Duodenal mucosa (tissue), 2 donors: ENCODE results near the gene TGFBR3.

Experiments
- H3K27ac ChIP-seq: one replicate; pipeline ENCODE4 v1.7.0; 2013; ENCODE audit warnings: low read depth, low read length
- H3K27me3 ChIP-seq, 2 donors: one replicate each; pipeline ENCODE4 v1.7.0; 2013; ENCODE audit warnings: low read length in 2 of 2, control low read depth in 1 of 2; ENCODE audit not compliant: insufficient read depth in 2 of 2, control insufficient read depth in 1 of 2
- H3K36me3 ChIP-seq, 2 donors: one replicate each; pipeline ENCODE4 v1.7.0; 2013; ENCODE audit warnings: low read length in 2 of 2, control low read depth in 1 of 2; ENCODE audit not compliant: insufficient read depth in 2 of 2, control insufficient read depth in 1 of 2
- H3K4me1 ChIP-seq, 2 donors: one replicate each; pipeline ENCODE4 v1.7.0; 2013; ENCODE audit warnings: low read length in 2 of 2, control low read depth in 1 of 2; ENCODE audit not compliant: insufficient read depth in 2 of 2, control insufficient read depth in 1 of 2
- H3K4me3 ChIP-seq, 2 donors: one replicate each; pipeline ENCODE4 v1.7.0; 2013; ENCODE audit warnings: low read length in 2 of 2, low read depth in 1 of 2
- H3K9ac ChIP-seq, 2 donors: one replicate each; pipeline ENCODE4 v1.7.0; 2013; ENCODE audit warnings: low read length in 2 of 2, low read depth in 1 of 2
- H3K9me3 ChIP-seq, 2 donors: one replicate each; pipeline ENCODE4 v1.7.0; 2013; ENCODE audit warnings: low read length in 2 of 2, control low read depth in 1 of 2; ENCODE audit not compliant: control insufficient read depth in 1 of 2

Gene TGFBR3

DNA sequence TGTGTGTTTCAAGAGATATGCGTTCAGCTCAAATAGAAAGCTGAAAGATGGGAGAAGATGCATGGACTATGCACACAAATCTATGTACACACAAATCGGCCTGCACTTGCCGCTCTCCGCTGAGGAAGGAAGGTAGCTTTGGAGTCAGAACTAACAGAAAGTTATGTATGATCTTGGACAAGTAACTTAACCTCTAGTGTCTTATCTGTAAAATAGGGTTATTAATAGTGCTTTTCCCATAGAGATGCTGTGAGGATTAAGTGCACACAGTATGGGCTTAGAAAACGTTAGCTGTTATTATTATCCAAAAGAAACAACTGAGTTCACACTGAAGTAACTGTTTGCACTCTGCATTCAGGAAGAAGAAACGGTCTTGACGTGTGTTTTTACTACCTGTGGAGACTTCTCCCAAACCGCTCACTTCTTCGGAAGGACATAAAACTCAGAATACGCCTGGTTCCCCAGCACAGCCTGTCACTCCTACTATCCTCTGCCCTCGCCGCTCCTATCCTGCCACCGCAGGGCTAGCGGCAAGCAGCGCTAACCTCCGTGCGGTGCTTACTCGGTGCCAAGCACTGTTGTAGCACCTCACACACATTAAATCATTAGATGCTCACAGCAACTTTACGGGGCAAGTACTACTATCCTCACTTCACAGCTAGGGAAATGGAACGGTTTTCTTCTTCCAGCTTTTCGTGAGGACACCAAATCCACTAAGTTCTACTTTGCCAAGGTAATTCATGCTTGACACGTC is 1.3 kb downstream of the TGFBR3 start:
- Histone ChIP-seq H3K27me3 (peaks cover 0 to 8% of the 10 kb centered on the region in 2 donors), H3K9me3 (no peaks in the 10 kb centered on the region), H3K9ac (peak overlapping the region; percentile 62 to 82), H3K27ac (peak overlapping the region; percentile 82), H3K4me1 (peaks cover 12 to 20% of the 10 kb centered on the region in 2 donors), H3K4me3 (peak overlapping the region; percentile 83 to 89), H3K36me3 (no peaks in the 10 kb centered on the region)

DNA sequence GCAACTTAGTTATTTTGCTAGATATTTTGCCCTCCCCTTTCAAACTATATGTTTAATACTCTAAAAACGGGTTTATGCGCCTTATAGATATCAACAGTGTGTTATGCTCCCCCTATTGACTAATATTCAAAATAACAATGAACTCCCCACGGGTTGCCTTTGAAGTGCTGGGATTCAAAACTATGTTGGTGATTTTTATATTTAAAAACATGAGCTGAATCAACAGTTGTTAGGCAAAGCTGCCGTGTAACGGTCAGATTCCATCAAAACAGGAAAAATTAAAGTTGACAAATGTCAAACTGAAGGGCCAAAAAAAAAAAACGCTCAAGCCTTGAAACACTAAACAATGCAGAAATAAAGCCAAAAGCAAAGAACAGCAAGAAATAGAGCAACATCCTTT is 2.5 kb downstream of the TGFBR3 start:
- H3K9ac ChIP-seq = no peak overlapping the region
- H3K36me3 ChIP-seq = no peaks in the 10 kb centered on the region
- no peaks in the 10 kb centered on the region for H3K9me3 ChIP-seq
- peaks cover 16 to 24% of the 10 kb centered on the region in 2 donors for H3K4me1 ChIP-seq
- no peak overlapping the region for H3K4me3 ChIP-seq
- H3K27ac ChIP-seq = peak overlapping the region; percentile 50
- peaks cover 0 to 8% of the 10 kb centered on the region in 2 donors for H3K27me3 ChIP-seq

DNA sequence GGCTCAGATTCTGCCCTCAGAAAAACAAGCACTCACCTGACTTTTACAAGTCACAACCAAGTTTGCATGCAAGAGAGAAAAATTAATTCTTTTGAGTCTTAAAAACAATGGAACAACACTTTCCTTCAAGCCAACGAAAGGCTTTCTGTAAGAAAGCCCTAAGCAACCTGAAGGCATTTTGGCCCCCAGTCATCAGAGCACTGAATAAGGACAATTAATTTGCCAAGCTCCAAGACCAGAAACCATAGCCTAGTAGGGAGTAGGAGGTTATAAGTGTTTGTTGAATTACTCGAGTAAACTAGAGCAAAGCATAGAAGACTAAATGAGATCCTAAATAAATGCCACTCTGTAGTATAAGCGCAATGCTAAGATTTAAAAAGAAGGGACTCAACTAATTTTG is 4.7 kb downstream of the TGFBR3 start:
- Histone ChIP-seq H3K27ac (no peak overlapping the region), H3K9me3 (no peaks in the 10 kb centered on the region), H3K9ac (no peak overlapping the region), H3K27me3 (peaks cover 0 to 8% of the 10 kb centered on the region in 2 donors), H3K4me3 (no peak overlapping the region), H3K36me3 (no peaks in the 10 kb centered on the region), H3K4me1 (peaks cover 17 to 18% of the 10 kb centered on the region in 2 donors)

- H3K4me1 ChIP-seq = peaks cover 9 to 17% of the 10 kb centered on the region in 2 donors
- H3K27ac ChIP-seq = no peak overlapping the region
- H3K27me3 ChIP-seq = peaks cover 0 to 4% of the 10 kb centered on the region in 2 donors
- no peaks in the 10 kb centered on the region for H3K9me3 ChIP-seq
- H3K36me3 ChIP-seq = no peaks in the 10 kb centered on the region
- no peak overlapping the region for H3K4me3 ChIP-seq
- no peak overlapping the region for H3K9ac ChIP-seq
Observed at GRCh38 chr1:91879733-91880132, 6.2 kb downstream of the TGFBR3 start.

- H3K4me1 ChIP-seq = peaks cover 6 to 15% of the 10 kb centered on the region in 2 donors
- H3K9me3 ChIP-seq = no peaks in the 10 kb centered on the region
- no peak overlapping the region for H3K27ac ChIP-seq
- no peak overlapping the region for H3K4me3 ChIP-seq
- no peaks in the 10 kb centered on the region for H3K27me3 ChIP-seq
- no peaks in the 10 kb centered on the region for H3K36me3 ChIP-seq
- H3K9ac ChIP-seq = no peak overlapping the region
Observed at GRCh38 chr1:91877574-91878208, 8.3 kb downstream of the TGFBR3 start.

DNA sequence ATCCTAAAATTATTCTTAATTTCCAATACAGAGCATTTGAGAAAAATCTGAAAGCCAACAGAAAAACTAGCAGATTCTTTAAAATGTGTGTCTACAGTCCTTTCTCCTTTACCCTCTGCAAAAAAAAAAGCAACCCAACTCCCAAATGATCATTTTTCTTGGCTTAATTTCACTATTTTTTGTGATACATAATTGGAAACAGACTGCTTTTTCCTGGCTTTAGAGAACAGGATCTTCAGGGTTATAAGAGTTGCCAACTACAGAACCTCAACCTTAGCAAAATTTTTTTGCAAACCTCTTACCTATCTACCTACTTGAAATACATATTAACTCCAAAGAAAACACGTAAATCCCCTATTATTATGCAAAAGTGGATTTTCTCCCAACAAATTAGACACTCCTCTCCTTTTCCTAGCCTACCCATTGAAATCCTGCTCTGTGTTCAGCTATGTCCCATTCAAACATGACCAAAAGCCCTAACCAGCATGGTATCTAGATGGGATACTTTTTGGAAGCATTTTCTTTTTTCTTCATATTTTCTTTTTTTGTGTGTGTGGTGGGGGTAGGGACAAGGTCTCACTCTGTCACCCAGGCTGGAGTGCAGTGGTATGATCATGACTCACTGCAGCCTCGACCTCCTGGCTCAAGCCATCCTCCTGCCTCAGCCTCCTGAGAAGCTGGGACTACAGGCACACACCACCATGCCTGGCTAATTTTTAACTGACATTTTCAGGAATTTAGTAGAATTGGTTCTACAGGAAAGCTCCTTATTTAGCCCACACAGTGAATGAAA is 9.0 kb downstream of the TGFBR3 start:
- H3K9me3 ChIP-seq = no peaks in the 10 kb centered on the region
- H3K4me1 ChIP-seq = peaks cover 13 to 22% of the 10 kb centered on the region in 2 donors
- no peak overlapping the region for H3K9ac ChIP-seq
- H3K36me3 ChIP-seq = no peaks in the 10 kb centered on the region
- no peak overlapping the region for H3K27ac ChIP-seq
- H3K27me3 ChIP-seq = no peaks in the 10 kb centered on the region
- H3K4me3 ChIP-seq = no peak overlapping the region

GRCh38 chr1:91876040-91876470 is 9.9 kb downstream of the TGFBR3 start:
- Histone ChIP-seq H3K9ac (no peak overlapping the region), H3K9me3 (no peaks in the 10 kb centered on the region), H3K4me3 (no peak overlapping the region), H3K4me1 (peaks cover 15 to 27% of the 10 kb centered on the region in 2 donors), H3K36me3 (no peaks in the 10 kb centered on the region), H3K27me3 (no peaks in the 10 kb centered on the region), H3K27ac (no peak overlapping the region)

DNA sequence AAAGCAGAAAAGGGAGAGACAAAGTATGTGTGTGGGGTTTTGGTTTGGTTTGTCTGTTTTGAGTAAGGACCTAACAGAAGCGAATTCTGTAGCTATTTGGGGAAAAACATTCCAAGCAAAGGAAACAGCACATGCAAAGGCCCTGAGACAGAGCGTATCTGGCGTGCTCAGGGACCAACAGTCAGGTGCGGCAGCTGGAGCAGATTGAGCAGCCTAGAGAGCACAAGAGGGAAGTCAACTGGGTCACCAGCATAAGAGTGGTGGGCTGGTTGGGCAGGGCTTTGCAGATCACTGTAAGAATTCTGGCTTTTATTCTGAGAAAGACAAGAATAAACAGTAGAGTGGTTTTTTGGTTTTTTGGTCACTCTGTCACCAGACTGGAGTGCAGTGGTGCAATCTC is 11.8 kb downstream of the TGFBR3 start:
- Histone ChIP-seq H3K4me3 (no peak overlapping the region), H3K27me3 (no peaks in the 10 kb centered on the region), H3K36me3 (no peaks in the 10 kb centered on the region), H3K9me3 (no peaks in the 10 kb centered on the region), H3K27ac (no peak overlapping the region), H3K9ac (no peak overlapping the region), H3K4me1 (peaks cover 15 to 27% of the 10 kb centered on the region in 2 donors)

GRCh38 chr1:91872559-91873081 is 13.3 kb downstream of the TGFBR3 start:
- no peaks in the 10 kb centered on the region for H3K9me3 ChIP-seq
- H3K36me3 ChIP-seq = no peaks in the 10 kb centered on the region
- H3K4me1 ChIP-seq = peaks cover 11 to 21% of the 10 kb centered on the region in 2 donors
- no peaks in the 10 kb centered on the region for H3K27me3 ChIP-seq
- H3K4me3 ChIP-seq = no peak overlapping the region
- no peak overlapping the region for H3K9ac ChIP-seq
- no peak overlapping the region for H3K27ac ChIP-seq

GRCh38 chr1:91872000-91872399 is 14.0 kb downstream of the TGFBR3 start:
- peaks cover 11 to 21% of the 10 kb centered on the region in 2 donors for H3K4me1 ChIP-seq
- no peaks in the 10 kb centered on the region for H3K27me3 ChIP-seq
- no peak overlapping the region for H3K27ac ChIP-seq
- no peak overlapping the region for H3K4me3 ChIP-seq
- H3K36me3 ChIP-seq = no peaks in the 10 kb centered on the region
- H3K9ac ChIP-seq = no peak overlapping the region
- no peaks in the 10 kb centered on the region for H3K9me3 ChIP-seq
